Measurements from ENCODE around the gene FNDC3B. TPM values are rescaled to one million over a fixed set of nuclear protein-coding genes. Genes with fewer than 3 reads are reported as not detected.

Gene FNDC3B
- total RNA-seq, 1 donor from 2014 or later = 54.9 TPM

DNA sequence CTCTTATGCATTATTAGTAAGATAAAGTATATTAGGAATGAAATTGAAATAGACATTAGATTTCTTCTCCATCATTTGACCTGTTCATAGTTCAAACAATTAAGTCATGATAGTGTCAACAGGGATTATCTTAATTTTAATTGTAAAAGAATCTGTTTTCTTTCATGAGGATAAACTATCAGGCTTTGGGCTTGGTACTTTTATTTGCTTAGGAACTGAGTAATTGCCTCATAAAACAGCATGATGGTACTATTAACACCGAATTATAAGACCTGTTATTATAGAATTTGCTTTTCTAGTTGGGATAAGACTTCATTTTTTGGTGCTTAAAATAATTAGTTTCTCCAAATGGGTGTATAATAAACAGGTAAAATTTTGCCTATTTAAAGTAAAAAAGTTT, 71.8 kb downstream of the FNDC3B start:
- H3K36me3 ChIP-seq = peaks cover 13 to 25% of the 10 kb centered on the region in 2 donors
- intact Hi-C loops (cut with DNase I) = no loop called here
- TF ChIP-seq, protein P1, sequence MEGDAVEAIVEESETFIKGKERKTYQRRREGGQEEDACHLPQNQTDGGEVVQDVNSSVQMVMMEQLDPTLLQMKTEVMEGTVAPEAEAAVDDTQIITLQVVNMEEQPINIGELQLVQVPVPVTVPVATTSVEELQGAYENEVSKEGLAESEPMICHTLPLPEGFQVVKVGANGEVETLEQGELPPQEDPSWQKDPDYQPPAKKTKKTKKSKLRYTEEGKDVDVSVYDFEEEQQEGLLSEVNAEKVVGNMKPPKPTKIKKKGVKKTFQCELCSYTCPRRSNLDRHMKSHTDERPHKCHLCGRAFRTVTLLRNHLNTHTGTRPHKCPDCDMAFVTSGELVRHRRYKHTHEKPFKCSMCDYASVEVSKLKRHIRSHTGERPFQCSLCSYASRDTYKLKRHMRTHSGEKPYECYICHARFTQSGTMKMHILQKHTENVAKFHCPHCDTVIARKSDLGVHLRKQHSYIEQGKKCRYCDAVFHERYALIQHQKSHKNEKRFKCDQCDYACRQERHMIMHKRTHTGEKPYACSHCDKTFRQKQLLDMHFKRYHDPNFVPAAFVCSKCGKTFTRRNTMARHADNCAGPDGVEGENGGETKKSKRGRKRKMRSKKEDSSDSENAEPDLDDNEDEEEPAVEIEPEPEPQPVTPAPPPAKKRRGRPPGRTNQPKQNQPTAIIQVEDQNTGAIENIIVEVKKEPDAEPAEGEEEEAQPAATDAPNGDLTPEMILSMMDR (IDR thresholded peaks at IDR 0.05) = no peak
- H3K4me3 ChIP-seq = no peak overlapping the region
- H3K4me1 ChIP-seq = peaks cover 0 to 25% of the 10 kb centered on the region in 2 donors
- no peak overlapping the region for H3K27ac ChIP-seq
- no peaks in the 10 kb centered on the region for H3K27me3 ChIP-seq
- no peak for DNase-seq (ENCODE audit: low spot score in 2 of 2)
- no peaks in the 10 kb centered on the region for H3K9me3 ChIP-seq

DNA sequence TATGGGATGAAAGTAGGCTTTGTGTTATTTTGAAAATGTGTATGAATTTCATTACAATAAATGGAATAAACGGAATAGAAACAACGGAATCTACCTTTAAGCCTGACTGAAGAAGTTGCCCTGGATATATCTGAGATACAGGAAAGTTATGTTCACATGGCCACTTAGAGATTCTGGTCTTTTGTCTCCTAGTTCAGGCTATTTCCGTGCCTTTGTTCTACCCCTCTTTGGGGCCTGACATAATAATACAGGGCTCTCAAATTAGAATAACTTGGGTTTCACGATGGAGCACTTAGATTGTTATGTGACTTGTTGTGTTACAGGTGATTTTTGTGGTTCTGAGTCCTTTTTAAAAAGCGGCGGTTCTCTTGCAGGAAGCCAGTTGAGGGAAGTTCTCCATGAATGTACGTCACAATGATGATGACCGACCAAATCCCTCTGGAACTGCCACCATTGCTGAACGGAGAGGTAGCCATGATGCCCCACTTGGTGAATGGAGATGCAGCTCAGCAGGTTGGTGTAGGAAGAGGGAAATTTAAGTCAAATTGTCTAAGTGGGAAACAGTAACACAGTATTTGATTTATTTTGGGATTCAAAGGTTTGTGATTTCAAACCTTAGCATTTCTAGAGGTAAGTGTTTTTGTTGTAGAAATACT, 72.8 kb downstream of the FNDC3B start:
- H3K36me3 ChIP-seq = peaks cover 13 to 32% of the 10 kb centered on the region in 2 donors
- peak overlapping the region in 1 of 2 donors; percentile 25 for H3K27ac ChIP-seq
- intact Hi-C loops (cut with DNase I) = no loop called here
- H3K4me3 ChIP-seq = no peak overlapping the region
- no peak for DNase-seq (ENCODE audit: low spot score in 2 of 2)
- no peaks in the 10 kb centered on the region for H3K9me3 ChIP-seq
- H3K27me3 ChIP-seq = no peaks in the 10 kb centered on the region
- TF ChIP-seq, protein P1 (IDR thresholded peaks at IDR 0.05) = no peak
- H3K4me1 ChIP-seq = peaks cover 0 to 18% of the 10 kb centered on the region in 2 donors

DNA sequence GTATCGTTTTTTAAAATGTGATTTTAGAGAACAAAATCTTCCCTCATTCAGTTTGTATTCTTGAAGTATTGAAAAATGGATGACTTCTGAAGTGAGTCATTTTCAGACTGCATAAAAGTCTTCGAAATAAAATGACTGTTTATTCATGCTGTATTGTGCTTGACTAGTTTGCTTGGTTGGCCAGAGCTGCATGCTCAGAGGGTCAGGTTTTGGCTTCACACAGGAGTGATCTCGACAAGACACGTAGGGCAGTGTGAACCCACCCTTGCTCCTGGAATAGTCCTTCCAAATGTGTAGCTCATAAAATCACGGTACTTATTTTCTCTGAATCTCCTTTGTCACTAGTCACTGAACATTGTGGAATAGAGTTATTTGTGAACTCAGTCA, 73.3 kb downstream of the FNDC3B start:
- TF ChIP-seq, protein P1 (IDR thresholded peaks at IDR 0.05) = no peak
- Histone ChIP-seq H3K4me1 (peaks cover 0 to 16% of the 10 kb centered on the region in 2 donors), H3K9me3 (no peaks in the 10 kb centered on the region), H3K27me3 (no peaks in the 10 kb centered on the region), H3K36me3 (peaks cover 13 to 32% of the 10 kb centered on the region in 2 donors), H3K4me3 (no peak overlapping the region), H3K27ac (peak overlapping the region in 1 of 2 donors; percentile 25)
- DNase-seq (ENCODE audit: low spot score in 2 of 2) = no peak
- intact Hi-C loops (cut with DNase I) = no loop called here

DNA sequence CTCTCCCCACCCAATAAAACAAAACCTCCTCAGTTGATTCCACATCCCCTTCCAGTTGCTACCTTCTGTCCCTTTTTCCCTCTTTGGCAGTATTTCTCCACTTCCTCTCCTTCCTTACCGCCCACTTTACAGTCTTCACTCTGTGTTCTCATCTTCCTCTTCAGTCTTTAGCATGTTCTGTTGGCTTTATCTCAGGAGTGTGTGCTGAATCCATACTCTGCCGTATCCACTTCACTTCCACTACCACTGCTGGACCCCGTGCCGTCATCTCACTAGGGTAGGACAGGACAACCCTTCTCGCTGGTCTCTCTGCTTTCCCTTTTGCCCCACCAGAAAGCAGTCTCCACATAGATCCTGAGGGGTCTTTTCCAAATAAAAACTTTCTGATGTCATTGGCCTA, 74.3 kb downstream of the FNDC3B start:
- Histone ChIP-seq H3K27ac (no peak overlapping the region), H3K4me3 (no peak overlapping the region), H3K36me3 (peaks cover 13 to 40% of the 10 kb centered on the region in 2 donors), H3K27me3 (no peaks in the 10 kb centered on the region), H3K4me1 (peaks cover 0 to 6% of the 10 kb centered on the region in 2 donors), H3K9me3 (no peaks in the 10 kb centered on the region)
- intact Hi-C loops (cut with DNase I) = no loop called here
- no peak for DNase-seq (ENCODE audit: low spot score in 2 of 2)
- TF ChIP-seq, protein P1 (IDR thresholded peaks at IDR 0.05) = no peak

DNA sequence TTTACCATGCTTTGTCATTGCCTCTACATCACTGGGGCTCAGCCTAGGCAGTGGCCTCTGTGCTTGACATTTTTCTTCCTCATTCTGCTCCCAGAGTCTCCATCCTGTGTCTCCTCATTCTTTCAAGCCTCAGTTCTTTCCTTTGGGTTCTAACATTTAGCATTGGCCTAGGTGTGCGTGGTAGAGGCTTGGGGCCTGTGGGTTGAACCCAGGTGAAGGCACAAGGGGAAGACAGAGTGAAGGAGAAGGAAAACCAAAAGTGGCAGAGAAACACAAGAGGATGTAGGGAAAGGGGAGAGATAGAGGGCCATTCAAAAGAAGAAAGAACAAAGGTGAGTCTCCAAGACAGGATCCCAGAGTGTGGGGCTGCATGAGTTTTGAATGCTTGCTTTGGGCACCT, 75.7 kb downstream of the FNDC3B start:
- TF ChIP-seq, protein P1 (IDR thresholded peaks at IDR 0.05) = no peak
- DNase-seq (ENCODE audit: low spot score in 2 of 2) = no peak
- peaks cover 0 to 5% of the 10 kb centered on the region in 2 donors for H3K4me1 ChIP-seq
- no peaks in the 10 kb centered on the region for H3K9me3 ChIP-seq
- peaks cover 13 to 40% of the 10 kb centered on the region in 2 donors for H3K36me3 ChIP-seq
- H3K27ac ChIP-seq = peak overlapping the region in 1 of 2 donors; percentile 7
- H3K4me3 ChIP-seq = no peak overlapping the region
- intact Hi-C loops (cut with DNase I) = no loop called here
- no peaks in the 10 kb centered on the region for H3K27me3 ChIP-seq

Data from ascending aorta (tissue), 2 donors.